ENCODE results near the gene SLC25A30. TPM values are rescaled to one million over a fixed set of nuclear protein-coding genes. Genes with fewer than 3 reads are reported as not detected.

SLC25A30 gene, protein sequence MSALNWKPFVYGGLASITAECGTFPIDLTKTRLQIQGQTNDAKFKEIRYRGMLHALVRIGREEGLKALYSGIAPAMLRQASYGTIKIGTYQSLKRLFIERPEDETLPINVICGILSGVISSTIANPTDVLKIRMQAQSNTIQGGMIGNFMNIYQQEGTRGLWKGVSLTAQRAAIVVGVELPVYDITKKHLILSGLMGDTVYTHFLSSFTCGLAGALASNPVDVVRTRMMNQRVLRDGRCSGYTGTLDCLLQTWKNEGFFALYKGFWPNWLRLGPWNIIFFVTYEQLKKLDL
- total RNA-seq, result 18.0 and 25.1 TPM in 2 replicates

GRCh38 chr13:45417790-45418534, at the start of gene SLC25A30:
TSS of gene SLC25A30 (minus strand) at chr13:45418373. CDS start at chr13:45411425, 6,948 bp downstream.

GRCh38 chr13:45464687-45465453, 46.7 kb upstream of the SLC25A30 start, which contains the start of gene COG3:
TSS of gene COG3 (plus strand) at chr13:45464939. CDS start at chr13:45465037, 98 bp downstream.

Other genes starting within 250 kb of the SLC25A30 start
- 0.13 and 0.50 TPM in 2 replicates for gene KCTD4, start 217.3 kb downstream of the SLC25A30 start, total RNA-seq
- 3,657 and 4,726 TPM in 2 replicates for gene TPT1, start 77.2 kb downstream of the SLC25A30 start, total RNA-seq
- 30.4 and 33.4 TPM in 2 replicates for gene COG3, start 46.6 kb upstream of the SLC25A30 start, total RNA-seq
- not detected in 2 replicates for gene ERICH6B, start 197.4 kb upstream of the SLC25A30 start, total RNA-seq